ENCODE data around the gene MEIS2. TPM values are rescaled to one million over a fixed set of nuclear protein-coding genes. Genes with fewer than 3 reads are reported as not detected.

The MEIS2 gene
- total RNA-seq, 1 donor from 2014 or later = 13.0 TPM

DNA sequence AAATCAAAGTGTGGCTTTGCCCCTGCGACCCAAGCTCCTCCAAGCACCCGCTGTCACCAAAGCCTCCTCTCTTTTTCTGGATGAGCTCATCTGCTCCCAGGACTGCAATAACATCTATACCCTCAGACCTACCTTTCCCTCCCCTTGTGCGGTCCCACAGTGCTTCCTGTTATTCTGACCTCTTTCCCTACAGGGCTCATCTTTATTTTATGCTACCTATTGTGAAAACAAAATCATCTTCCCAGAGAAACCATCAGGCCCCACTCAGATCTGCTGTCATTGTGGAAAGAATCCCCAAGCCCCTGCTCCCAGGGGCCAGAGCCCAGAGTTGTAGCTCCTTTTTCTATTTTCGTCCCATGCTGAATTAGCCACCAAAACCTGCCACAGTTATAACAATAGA, 162.2 kb downstream of the MEIS2 start:
- Mint-ChIP-seq H3K4me1 (ENCODE audit: unreplicated experiment) (peaks cover 13% of the 10 kb centered on the region), H3K9me3 (ENCODE audit: unreplicated experiment) (no peaks in the 10 kb centered on the region), H3K27ac (ENCODE audit: unreplicated experiment) (no peak overlapping the region), H3K27me3 (ENCODE audit: unreplicated experiment) (no peaks in the 10 kb centered on the region), H3K36me3 (ENCODE audit: low read depth, unreplicated experiment) (no peaks in the 10 kb centered on the region), H3K4me3 (ENCODE audit: unreplicated experiment) (no peak overlapping the region)
- TF ChIP-seq, protein P1, sequence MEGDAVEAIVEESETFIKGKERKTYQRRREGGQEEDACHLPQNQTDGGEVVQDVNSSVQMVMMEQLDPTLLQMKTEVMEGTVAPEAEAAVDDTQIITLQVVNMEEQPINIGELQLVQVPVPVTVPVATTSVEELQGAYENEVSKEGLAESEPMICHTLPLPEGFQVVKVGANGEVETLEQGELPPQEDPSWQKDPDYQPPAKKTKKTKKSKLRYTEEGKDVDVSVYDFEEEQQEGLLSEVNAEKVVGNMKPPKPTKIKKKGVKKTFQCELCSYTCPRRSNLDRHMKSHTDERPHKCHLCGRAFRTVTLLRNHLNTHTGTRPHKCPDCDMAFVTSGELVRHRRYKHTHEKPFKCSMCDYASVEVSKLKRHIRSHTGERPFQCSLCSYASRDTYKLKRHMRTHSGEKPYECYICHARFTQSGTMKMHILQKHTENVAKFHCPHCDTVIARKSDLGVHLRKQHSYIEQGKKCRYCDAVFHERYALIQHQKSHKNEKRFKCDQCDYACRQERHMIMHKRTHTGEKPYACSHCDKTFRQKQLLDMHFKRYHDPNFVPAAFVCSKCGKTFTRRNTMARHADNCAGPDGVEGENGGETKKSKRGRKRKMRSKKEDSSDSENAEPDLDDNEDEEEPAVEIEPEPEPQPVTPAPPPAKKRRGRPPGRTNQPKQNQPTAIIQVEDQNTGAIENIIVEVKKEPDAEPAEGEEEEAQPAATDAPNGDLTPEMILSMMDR (IDR thresholded peaks at IDR 0.05; ENCODE audit: unreplicated experiment) = no peak
- no peak for DNase-seq (ENCODE audit: low spot score)

DNA sequence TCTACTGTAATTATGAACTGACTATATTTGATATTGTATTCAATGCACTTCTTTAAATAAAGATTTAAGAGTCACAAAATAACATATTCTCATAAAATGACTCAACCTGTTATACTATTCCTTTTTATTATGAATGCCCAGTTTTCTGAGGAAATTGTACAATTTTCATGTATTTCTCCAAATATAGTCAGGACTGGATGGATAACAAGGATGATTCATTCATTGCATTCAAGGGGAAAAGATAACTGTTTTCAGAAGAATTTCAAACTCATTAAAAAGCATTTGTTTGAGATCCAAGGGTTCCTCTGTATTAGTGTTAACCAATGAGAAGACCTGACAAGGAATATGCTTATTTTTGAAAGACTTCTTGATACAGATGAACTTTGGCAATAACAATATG, 163.7 kb downstream of the MEIS2 start:
- Mint-ChIP-seq H3K27me3 (ENCODE audit: unreplicated experiment) (no peaks in the 10 kb centered on the region), H3K27ac (ENCODE audit: unreplicated experiment) (no peak overlapping the region)

DNA sequence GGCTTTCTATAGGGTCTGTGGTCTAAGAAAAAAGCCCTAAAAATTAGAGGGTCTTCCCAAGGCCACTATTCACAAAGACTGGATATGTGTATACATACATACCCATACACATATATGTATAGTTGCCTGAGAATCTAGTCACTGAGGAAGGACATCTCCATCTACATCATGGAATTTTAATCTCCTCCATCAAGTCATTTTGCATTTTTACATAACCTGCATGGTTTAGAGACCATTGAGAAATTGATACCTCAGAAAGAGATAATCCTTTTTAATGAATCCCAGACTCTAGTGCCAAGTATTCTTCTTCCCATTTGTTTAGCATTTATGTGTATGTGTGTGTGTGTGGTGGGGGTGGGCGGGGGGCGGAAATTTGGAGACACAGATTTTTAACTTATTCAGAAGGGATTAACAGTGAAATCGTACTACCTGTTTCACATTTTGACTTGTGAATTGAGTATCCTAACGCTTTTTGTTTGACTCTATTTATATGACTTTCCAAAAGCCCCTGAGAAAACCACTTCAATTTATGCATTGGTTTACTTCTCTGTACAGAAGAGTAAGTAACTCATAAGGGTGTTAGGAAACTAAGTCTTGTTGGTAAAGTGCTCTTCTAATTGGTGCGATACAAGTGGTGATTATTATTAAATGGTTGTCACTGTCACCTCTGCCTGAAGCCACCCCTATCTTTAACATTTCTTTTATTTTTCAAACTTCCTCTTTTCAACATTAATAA, 166.9 kb downstream of the MEIS2 start:
- DNase-seq (ENCODE audit: low spot score) = no peak
- Mint-ChIP-seq H3K27me3 (ENCODE audit: unreplicated experiment) (no peaks in the 10 kb centered on the region), H3K4me1 (ENCODE audit: unreplicated experiment) (peaks cover 4% of the 10 kb centered on the region), H3K9me3 (ENCODE audit: unreplicated experiment) (no peaks in the 10 kb centered on the region), H3K4me3 (ENCODE audit: unreplicated experiment) (no peak overlapping the region), H3K36me3 (ENCODE audit: low read depth, unreplicated experiment) (no peaks in the 10 kb centered on the region), H3K27ac (ENCODE audit: unreplicated experiment) (no peak overlapping the region)
- TF ChIP-seq, protein P1 (IDR thresholded peaks at IDR 0.05; ENCODE audit: unreplicated experiment) = no peak

More for the DNA sequence above, 163.7 kb downstream of the MEIS2 start:
- DNase-seq (ENCODE audit: low spot score) = no peak
- no peaks in the 10 kb centered on the region for H3K36me3 Mint-ChIP-seq (ENCODE audit: low read depth, unreplicated experiment)
- H3K4me3 Mint-ChIP-seq (ENCODE audit: unreplicated experiment) = no peak overlapping the region
- no peaks in the 10 kb centered on the region for H3K9me3 Mint-ChIP-seq (ENCODE audit: unreplicated experiment)
- peaks cover 11% of the 10 kb centered on the region for H3K4me1 Mint-ChIP-seq (ENCODE audit: unreplicated experiment)
- TF ChIP-seq, protein P1 (IDR thresholded peaks at IDR 0.05; ENCODE audit: unreplicated experiment) = no peak

DNA sequence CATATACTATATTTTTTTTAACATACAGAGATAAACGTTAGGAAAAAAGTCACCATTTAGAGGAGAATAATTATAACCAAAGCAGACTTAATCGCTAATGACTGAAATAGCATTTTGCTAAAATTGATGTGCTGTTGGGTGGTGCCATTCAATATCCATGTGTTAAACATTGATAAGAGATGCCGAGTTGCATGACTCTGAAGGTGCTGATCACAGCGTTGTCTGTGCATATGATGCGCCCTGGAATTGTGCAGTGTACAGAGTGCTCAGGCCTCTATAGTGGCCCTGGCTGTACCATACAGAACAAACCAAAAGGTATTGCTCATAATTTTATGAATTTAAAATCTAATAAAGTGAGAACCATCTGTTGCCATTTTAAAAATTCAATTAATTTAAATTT, 168.3 kb downstream of the MEIS2 start:
- peaks cover 4% of the 10 kb centered on the region for H3K4me1 Mint-ChIP-seq (ENCODE audit: unreplicated experiment)
- H3K36me3 Mint-ChIP-seq (ENCODE audit: low read depth, unreplicated experiment) = no peaks in the 10 kb centered on the region
- no peak overlapping the region for H3K4me3 Mint-ChIP-seq (ENCODE audit: unreplicated experiment)
- no peak overlapping the region for H3K27ac Mint-ChIP-seq (ENCODE audit: unreplicated experiment)
- H3K27me3 Mint-ChIP-seq (ENCODE audit: unreplicated experiment) = no peaks in the 10 kb centered on the region
- no peaks in the 10 kb centered on the region for H3K9me3 Mint-ChIP-seq (ENCODE audit: unreplicated experiment)
- DNase-seq (ENCODE audit: low spot score) = no peak
- TF ChIP-seq, protein P1 (IDR thresholded peaks at IDR 0.05; ENCODE audit: unreplicated experiment) = no peak

DNA sequence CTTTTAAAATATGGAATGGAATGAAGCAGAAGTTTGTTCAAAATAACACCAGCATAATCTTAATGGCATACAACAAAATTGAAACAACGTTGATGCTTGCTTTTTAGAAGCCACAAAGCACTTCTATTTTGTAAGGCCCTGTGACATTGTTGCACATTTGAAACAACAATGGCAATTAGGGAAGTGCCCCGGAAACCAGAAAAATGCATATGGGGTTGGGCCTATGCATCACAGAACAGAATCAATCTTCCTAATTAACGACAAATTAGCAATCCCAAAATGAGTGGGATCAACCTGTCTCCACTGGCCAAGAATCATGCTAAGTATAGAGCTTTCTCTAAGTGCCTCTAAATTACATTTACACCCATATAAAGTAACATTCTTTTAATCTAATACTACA, 168.9 kb downstream of the MEIS2 start:
- Mint-ChIP-seq H3K9me3 (ENCODE audit: unreplicated experiment) (no peaks in the 10 kb centered on the region), H3K4me3 (ENCODE audit: unreplicated experiment) (no peak overlapping the region), H3K36me3 (ENCODE audit: low read depth, unreplicated experiment) (no peaks in the 10 kb centered on the region), H3K4me1 (ENCODE audit: unreplicated experiment) (peaks cover 6% of the 10 kb centered on the region), H3K27ac (ENCODE audit: unreplicated experiment) (no peak overlapping the region), H3K27me3 (ENCODE audit: unreplicated experiment) (no peaks in the 10 kb centered on the region)
- TF ChIP-seq, protein P1 (IDR thresholded peaks at IDR 0.05; ENCODE audit: unreplicated experiment) = no peak
- no peak for DNase-seq (ENCODE audit: low spot score)
